GM12864 (cell line): ENCODE measurements around the gene FOXL1.

Source experiments
- DNase-seq: peaks from one replicate; pipeline ENCODE4 v3.0.0-alpha.2; 2011; ENCODE audit warnings: low read depth
- H3K4me3 ChIP-seq: 2 replicates; pipeline ENCODE4 v1.5.1; 2011; ENCODE audit warnings: mild to moderate bottlenecking, low read depth, low read length, control low read depth
- CTCF ChIP-seq: IDR thresholded peaks from 2 replicates; pipeline ENCODE4 v1.5.1; 2011; ENCODE audit warnings: low read depth, mild to moderate bottlenecking, moderate library complexity, low read length, control low read depth, inconsistent platforms; ENCODE audit errors: missing control alignments

Gene FOXL1

GRCh38 chr16:86575095-86575685 lies 3.2 kb upstream of the FOXL1 start:
- no peak for TF ChIP-seq CTCF
- no peak for DNase-seq
- no peak overlapping the region for H3K4me3 ChIP-seq

GRCh38 chr16:86575754-86576557 lies 2.4 kb upstream of the FOXL1 start:
- H3K4me3 ChIP-seq = peak overlapping the region; percentile 29
- TF ChIP-seq CTCF = peak; percentile 31
- DNase-seq = no peak

GRCh38 chr16:86576591-86577313 lies 1.6 kb upstream of the FOXL1 start:
- H3K4me3 ChIP-seq = no peak overlapping the region
- TF ChIP-seq CTCF = no peak
- DNase-seq = no peak

GRCh38 chr16:86577314-86577971 lies 906 bp upstream of the FOXL1 start:
- no peak overlapping the region for H3K4me3 ChIP-seq
- no peak for TF ChIP-seq CTCF
- DNase-seq = no peak

- no peak overlapping the region for H3K4me3 ChIP-seq
- no peak for DNase-seq
- no peak for TF ChIP-seq CTCF
Measured at GRCh38 chr16:86578611-86579267, 390 bp downstream of the FOXL1 start.

GRCh38 chr16:86579268-86580062 lies 1.1 kb downstream of the FOXL1 start:
- no peak for TF ChIP-seq CTCF
- H3K4me3 ChIP-seq = no peak overlapping the region

More at GRCh38 chr16:86579268-86580062, 1.1 kb downstream of the FOXL1 start:
- DNase-seq = no peak
